Lower leg skin (tissue), 4 donors: Measurements from ENCODE around the gene GPRIN1. TPM values are rescaled to one million over a fixed set of nuclear protein-coding genes. Genes with fewer than 3 reads are reported as not detected.

Experiments used
- DNase-seq, 2 donors: peaks; one replicate each; pipeline ENCODE4 v3.0.0-alpha.2; 2019; ENCODE audit warnings: low spot score in 2 of 2
- H3K4me3 ChIP-seq: fragments of 200-600 bp; sonication (generic); 2 replicates; pipeline ENCODE4 v1.5.1; 2017; ENCODE audit warnings: mild to moderate bottlenecking, low read depth; ENCODE audit not compliant: poor library complexity, severe bottlenecking
- POLR2A ChIP-seq, 2 donors: fragments of 450-650 bp; IDR thresholded peaks; one replicate each; pipeline ENCODE4 v1.6.1; 2016 to 2017; ENCODE audit warnings: antibody characterized with exemption in 2 of 2, mild to moderate bottlenecking in 1 of 2, moderate library complexity in 1 of 2
- WGBS, 2 donors: methylation state at CpG; one replicate each; pipeline ENCODE4 v1.1.5; 2018; 5-methylcytosine and 5-hydroxymethylcytosine counted together
- intact Hi-C: fragments of 100-400 bp; cut with DNase I; formaldehyde crosslinking; loops from one replicate; pipeline ENCODE4 v1.15.0; 2023; ENCODE audit warnings: low total_unique reads
- total RNA-seq, 4 donors: library from RNA; depleted of rRNA; stranded (reverse); fragments of >200 nt; gene quantifications; one replicate each; pipeline ENCODE4 v1.1.0, GENCODE V29; 2016
- TF ChIP-seq, protein P1 (sequence below), 3 donors: fragments of 450-650 bp; IDR thresholded peaks; one replicate each; pipeline ENCODE4 v1.5.1; 2016; ENCODE audit warnings: antibody characterized with exemption in 3 of 3, mild to moderate bottlenecking in 3 of 3, moderate library complexity in 2 of 3

GPRIN1 gene
- total RNA-seq, 4 donors from 2014 or later = 0.72 to 1.7 (median 1.5) TPM

- H3K4me3 ChIP-seq = no peak overlapping the region
- no peak for TF ChIP-seq POLR2A (IDR thresholded peaks at IDR 0.05)
- TF ChIP-seq, protein P1, sequence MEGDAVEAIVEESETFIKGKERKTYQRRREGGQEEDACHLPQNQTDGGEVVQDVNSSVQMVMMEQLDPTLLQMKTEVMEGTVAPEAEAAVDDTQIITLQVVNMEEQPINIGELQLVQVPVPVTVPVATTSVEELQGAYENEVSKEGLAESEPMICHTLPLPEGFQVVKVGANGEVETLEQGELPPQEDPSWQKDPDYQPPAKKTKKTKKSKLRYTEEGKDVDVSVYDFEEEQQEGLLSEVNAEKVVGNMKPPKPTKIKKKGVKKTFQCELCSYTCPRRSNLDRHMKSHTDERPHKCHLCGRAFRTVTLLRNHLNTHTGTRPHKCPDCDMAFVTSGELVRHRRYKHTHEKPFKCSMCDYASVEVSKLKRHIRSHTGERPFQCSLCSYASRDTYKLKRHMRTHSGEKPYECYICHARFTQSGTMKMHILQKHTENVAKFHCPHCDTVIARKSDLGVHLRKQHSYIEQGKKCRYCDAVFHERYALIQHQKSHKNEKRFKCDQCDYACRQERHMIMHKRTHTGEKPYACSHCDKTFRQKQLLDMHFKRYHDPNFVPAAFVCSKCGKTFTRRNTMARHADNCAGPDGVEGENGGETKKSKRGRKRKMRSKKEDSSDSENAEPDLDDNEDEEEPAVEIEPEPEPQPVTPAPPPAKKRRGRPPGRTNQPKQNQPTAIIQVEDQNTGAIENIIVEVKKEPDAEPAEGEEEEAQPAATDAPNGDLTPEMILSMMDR (IDR thresholded peaks at IDR 0.05) = no peak
- 62% methylated on average over 13 of the region's 13 CpGs for WGBS, 2 donors
- intact Hi-C loops = no loop called here
- no peak for DNase-seq
Observed at GRCh38 chr5:176628406-176629228, 18.7 kb upstream of the GPRIN1 start.

DNA sequence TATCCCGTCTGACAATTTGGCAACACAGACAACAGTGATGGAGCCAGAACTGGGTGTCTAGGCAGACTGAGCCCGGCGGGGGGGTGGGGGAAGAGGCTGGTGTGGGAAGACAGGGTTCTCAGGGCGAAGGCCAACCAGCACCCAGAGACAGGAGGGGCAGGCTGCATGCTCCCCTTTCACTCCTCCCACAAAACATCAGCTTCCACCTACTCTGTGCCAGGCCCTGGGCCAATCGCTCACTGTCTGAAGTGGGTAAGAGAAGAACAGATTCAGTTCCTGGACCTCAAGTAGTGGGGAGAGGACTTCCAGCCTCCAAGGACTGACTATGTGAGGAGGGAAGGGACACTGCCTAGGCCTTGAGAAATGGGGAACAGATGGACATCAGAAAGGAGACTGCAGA lies 17.6 kb upstream of the GPRIN1 start:
- H3K4me3 ChIP-seq = no peak overlapping the region
- 48 to 50% methylated on average over 5 of the region's 5 CpGs for WGBS, 2 donors
- no peak for TF ChIP-seq POLR2A (IDR thresholded peaks at IDR 0.05)
- no peak for DNase-seq
- intact Hi-C loops = no loop called here

DNA sequence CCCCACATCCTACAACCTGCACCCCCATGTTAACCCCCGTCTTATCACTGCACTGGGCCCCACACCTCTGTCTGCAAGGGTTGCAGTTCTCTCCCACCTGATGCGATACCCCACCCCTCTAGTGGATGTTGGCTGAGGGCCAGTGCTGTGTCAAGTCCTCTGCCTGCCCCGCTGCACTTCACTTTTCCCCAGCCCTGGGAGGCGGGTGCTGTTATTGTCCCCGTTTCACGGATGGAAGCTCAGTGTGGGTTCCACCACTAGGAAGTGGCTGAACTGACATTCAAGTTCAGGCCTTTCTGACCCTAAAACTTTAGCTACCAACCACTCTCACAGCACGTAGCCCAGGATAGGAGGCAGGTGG lies 16.9 kb upstream of the GPRIN1 start:
- DNase-seq = no peak
- TF ChIP-seq, protein P1 (IDR thresholded peaks at IDR 0.05) = no peak
- no peak for TF ChIP-seq POLR2A (IDR thresholded peaks at IDR 0.05)
- no peak overlapping the region for H3K4me3 ChIP-seq
- 37 to 52% methylated on average over 7 of the region's 7 CpGs for WGBS, 2 donors
- intact Hi-C loops = no loop called here

- no peak overlapping the region for H3K4me3 ChIP-seq
- DNase-seq = no peak
- intact Hi-C loops = no loop called here
- TF ChIP-seq, protein P1 (IDR thresholded peaks at IDR 0.05) = no peak
- no peak for TF ChIP-seq POLR2A (IDR thresholded peaks at IDR 0.05)
- 29 to 42% methylated on average over 21 to 25 of the region's 25 CpGs for WGBS, 2 donors
Observed at GRCh38 chr5:176625966-176626875, 16.3 kb upstream of the GPRIN1 start.

DNA sequence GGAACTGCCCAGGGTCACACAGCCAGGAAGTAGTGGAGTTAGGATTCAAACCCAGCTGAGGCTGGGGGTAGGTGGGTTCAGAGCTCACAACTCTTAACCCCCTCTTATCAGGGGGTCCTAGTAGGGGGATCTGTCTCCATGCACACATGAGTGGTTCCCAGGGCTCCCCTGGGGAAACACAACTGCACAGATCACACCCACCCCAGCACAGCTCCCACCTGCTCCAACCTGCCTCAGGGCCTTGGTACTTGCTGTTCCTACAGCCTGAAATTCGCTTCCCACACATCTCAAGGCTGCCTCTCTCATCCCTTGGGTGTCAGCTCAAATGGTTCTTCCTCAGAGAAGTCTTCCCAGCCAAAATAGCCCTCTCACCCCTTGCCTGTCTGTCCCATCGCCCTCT lies 15.6 kb upstream of the GPRIN1 start:
- no peak overlapping the region for H3K4me3 ChIP-seq
- 61 to 62% methylated on average over 2 of the region's 2 CpGs for WGBS, 2 donors
- no peak for DNase-seq
- intact Hi-C loops = no loop called here
- TF ChIP-seq POLR2A (IDR thresholded peaks at IDR 0.05) = no peak

GRCh38 chr5:176624938-176625337 lies 15.0 kb upstream of the GPRIN1 start:
- no peak for DNase-seq
- intact Hi-C loops = no loop called here
- no peak overlapping the region for H3K4me3 ChIP-seq
- TF ChIP-seq, protein P1 (IDR thresholded peaks at IDR 0.05) = no peak
- no peak for TF ChIP-seq POLR2A (IDR thresholded peaks at IDR 0.05)
- WGBS, 2 donors = 56 to 68% methylated on average over 6 to 9 of the region's 9 CpGs
